ENCODE data around the gene LPCAT2. TPM values are rescaled to one million over a fixed set of nuclear protein-coding genes. Genes with fewer than 3 reads are reported as not detected.

Gene LPCAT2
- total and polyA plus RNA-seq, 2 donors (not counting 1 experiment from before 2014, with no cell fraction given) = 10.2 to 17.8 TPM

DNA sequence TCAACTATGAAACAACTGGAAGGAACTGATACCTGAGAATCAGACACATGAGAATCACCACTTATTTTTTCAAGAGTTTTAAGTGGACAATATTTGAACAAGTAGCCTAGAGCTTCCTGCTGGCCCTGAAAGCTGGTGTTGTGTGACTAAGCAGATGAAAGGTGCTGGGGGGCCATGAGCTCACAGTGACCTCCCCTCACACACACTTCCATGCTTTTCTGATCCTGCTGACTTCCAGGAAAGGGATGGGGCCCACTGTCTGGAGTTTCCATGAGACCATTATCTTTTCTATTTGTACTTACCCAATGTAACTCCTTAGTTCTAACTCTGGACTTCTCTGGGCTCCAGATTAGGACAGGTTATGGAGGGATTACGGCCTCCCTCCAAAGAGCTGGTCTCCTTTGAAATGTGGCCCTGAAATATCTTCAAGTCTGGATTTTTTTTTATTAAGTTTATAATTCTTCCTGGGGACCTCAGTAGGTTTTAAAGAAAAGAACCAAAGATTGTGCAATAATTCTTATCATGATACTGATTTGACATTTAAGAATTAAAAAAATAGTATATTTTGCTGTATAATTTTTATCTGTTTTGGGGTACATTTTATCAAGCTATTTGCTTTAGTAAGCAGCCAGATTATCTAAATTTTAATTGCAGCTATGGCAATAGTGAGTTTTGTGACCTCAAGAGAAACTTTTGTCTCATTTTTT, 62.5 kb downstream of the LPCAT2 start:
- Histone ChIP-seq H3K27ac (ENCODE audit: insufficient read depth, low read length) (no peak overlapping the region), H3K36me3 (ENCODE audit: control insufficient read depth, insufficient read depth, low read length) (no peaks in the 10 kb centered on the region), H3K4me3 (replicated peaks in 1 of 4; ENCODE audit: control extremely low read depth in 1 of 4, insufficient read depth in 1 of 4, low read depth in 3 of 4, low read length in 4 of 4) (no peak overlapping the region), H3K4me2 (ENCODE audit: extremely low read depth, insufficient read depth, low read length) (no peak overlapping the region), H3K27me3 (ENCODE audit: control insufficient read depth, insufficient read depth, low read length) (no peaks in the 10 kb centered on the region), H3K9ac (ENCODE audit: insufficient read depth, low read length) (no peak overlapping the region), H4K20me1 (ENCODE audit: control insufficient read depth, extremely low read depth, insufficient read depth, low read length) (no peaks in the 10 kb centered on the region), H3K4me1 (ENCODE audit: control insufficient read depth, extremely low read depth, insufficient read depth, low read length) (peaks cover 2% of the 10 kb centered on the region), H3K79me2 (ENCODE audit: control insufficient read depth, insufficient read depth, low read length) (no peaks in the 10 kb centered on the region), H3K9me3 (ENCODE audit: control insufficient read depth, insufficient read depth, low read depth, low read length) (no peaks in the 10 kb centered on the region), H2AFZ (ENCODE audit: low read length) (no peak overlapping the region)
- TF ChIP-seq CTCF (conservative IDR thresholded peaks at IDR 0.05 in 1 of 2, IDR thresholded peaks at IDR 0.05 in 1 of 2; ENCODE audit: low read depth in 1 of 2, low read length in 2 of 2) (no peak), EZH2 (IDR thresholded peaks at IDR 0.05; ENCODE audit: low read length, missing control alignments) (no peak)
- DNase-seq (ENCODE audit: low read depth in 2 of 2) = no peak

DNA sequence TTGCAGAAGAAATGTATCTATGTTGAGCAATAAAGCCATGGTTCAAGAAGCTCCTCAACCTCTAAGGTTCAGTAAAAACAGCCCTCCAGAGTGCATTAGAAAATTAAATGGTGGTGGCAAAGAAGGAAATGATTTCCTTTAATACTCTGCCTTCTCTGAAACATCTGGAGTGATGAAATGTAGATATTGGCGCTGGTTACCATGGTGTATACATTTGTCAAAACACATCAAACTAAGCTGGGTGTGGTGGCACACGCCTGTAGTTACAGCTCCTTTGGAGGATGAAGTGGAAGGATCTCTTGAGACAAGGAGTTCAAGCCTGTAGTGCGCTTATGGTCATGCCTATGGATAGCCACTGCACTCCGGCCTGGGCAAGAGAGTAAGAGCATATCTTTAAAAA, 63.6 kb downstream of the LPCAT2 start:
- no peak overlapping the region for H3K9ac ChIP-seq (ENCODE audit: insufficient read depth, low read length)
- no peak overlapping the region for H3K27ac ChIP-seq (ENCODE audit: insufficient read depth, low read length)
- H2AFZ ChIP-seq (ENCODE audit: low read length) = no peak overlapping the region
- TF ChIP-seq EZH2 (IDR thresholded peaks at IDR 0.05; ENCODE audit: low read length, missing control alignments) = no peak
- no peak for TF ChIP-seq CTCF (conservative IDR thresholded peaks at IDR 0.05 in 1 of 2, IDR thresholded peaks at IDR 0.05 in 1 of 2; ENCODE audit: low read depth in 1 of 2, low read length in 2 of 2)
- no peaks in the 10 kb centered on the region for H3K27me3 ChIP-seq (ENCODE audit: control insufficient read depth, insufficient read depth, low read length)
- H3K79me2 ChIP-seq (ENCODE audit: control insufficient read depth, insufficient read depth, low read length) = no peaks in the 10 kb centered on the region
- H3K9me3 ChIP-seq (ENCODE audit: control insufficient read depth, insufficient read depth, low read depth, low read length) = no peaks in the 10 kb centered on the region
- no peak overlapping the region for H3K4me2 ChIP-seq (ENCODE audit: extremely low read depth, insufficient read depth, low read length)
- H3K4me3 ChIP-seq (replicated peaks in 1 of 4; ENCODE audit: control extremely low read depth in 1 of 4, insufficient read depth in 1 of 4, low read depth in 3 of 4, low read length in 4 of 4) = no peak overlapping the region
- H3K36me3 ChIP-seq (ENCODE audit: control insufficient read depth, insufficient read depth, low read length) = no peaks in the 10 kb centered on the region
- peak in 1 of 2 donors; percentile 39 for DNase-seq (ENCODE audit: low read depth in 2 of 2)
- H3K4me1 ChIP-seq (ENCODE audit: control insufficient read depth, extremely low read depth, insufficient read depth, low read length) = peaks cover under 1% of the 10 kb centered on the region
- H4K20me1 ChIP-seq (ENCODE audit: control insufficient read depth, extremely low read depth, insufficient read depth, low read length) = no peaks in the 10 kb centered on the region

DNA sequence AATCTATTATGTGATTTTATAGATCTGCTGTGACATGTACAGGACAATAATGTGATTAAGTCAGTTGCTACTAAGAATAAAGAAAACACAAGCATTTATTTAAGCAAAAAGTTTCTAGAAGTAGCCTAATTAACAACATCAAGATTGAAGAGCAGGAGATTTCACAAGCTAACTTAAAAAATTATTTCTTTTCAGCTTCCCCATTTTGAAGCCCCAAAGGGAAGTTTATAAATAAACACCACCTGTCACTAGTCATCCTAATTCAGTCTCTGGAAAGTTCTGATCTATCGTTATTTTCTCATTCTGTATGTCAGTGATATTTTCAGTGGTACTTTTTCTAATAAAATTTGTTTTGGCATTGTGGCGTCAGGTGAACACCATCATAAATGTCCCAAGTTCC, 65.9 kb downstream of the LPCAT2 start:
- no peaks in the 10 kb centered on the region for H3K9me3 ChIP-seq (ENCODE audit: control insufficient read depth, insufficient read depth, low read depth, low read length)
- H3K9ac ChIP-seq (ENCODE audit: insufficient read depth, low read length) = no peak overlapping the region
- no peak for DNase-seq (ENCODE audit: low read depth in 2 of 2)
- TF ChIP-seq CTCF (conservative IDR thresholded peaks at IDR 0.05 in 1 of 2, IDR thresholded peaks at IDR 0.05 in 1 of 2; ENCODE audit: low read depth in 1 of 2, low read length in 2 of 2) (no peak), EZH2 (IDR thresholded peaks at IDR 0.05; ENCODE audit: low read length, missing control alignments) (no peak)
- no peak overlapping the region for H3K27ac ChIP-seq (ENCODE audit: insufficient read depth, low read length)
- no peaks in the 10 kb centered on the region for H4K20me1 ChIP-seq (ENCODE audit: control insufficient read depth, extremely low read depth, insufficient read depth, low read length)
- H3K36me3 ChIP-seq (ENCODE audit: control insufficient read depth, insufficient read depth, low read length) = no peaks in the 10 kb centered on the region
- no peaks in the 10 kb centered on the region for H3K79me2 ChIP-seq (ENCODE audit: control insufficient read depth, insufficient read depth, low read length)
- no peak overlapping the region for H3K4me2 ChIP-seq (ENCODE audit: extremely low read depth, insufficient read depth, low read length)
- no peaks in the 10 kb centered on the region for H3K4me1 ChIP-seq (ENCODE audit: control insufficient read depth, extremely low read depth, insufficient read depth, low read length)
- no peak overlapping the region for H3K4me3 ChIP-seq (replicated peaks in 1 of 4; ENCODE audit: control extremely low read depth in 1 of 4, insufficient read depth in 1 of 4, low read depth in 3 of 4, low read length in 4 of 4)
- no peaks in the 10 kb centered on the region for H3K27me3 ChIP-seq (ENCODE audit: control insufficient read depth, insufficient read depth, low read length)
- no peak overlapping the region for H2AFZ ChIP-seq (ENCODE audit: low read length)

Measured in fibroblast of lung (primary cell).